B cell (primary cell): ENCODE results near the gene TSSC4. TPM values are rescaled to one million over a fixed set of nuclear protein-coding genes. Genes with fewer than 3 reads are reported as not detected.

Experiments
- ATAC-seq: fragments of 200-7000 bp; cut with Tn5 transposase; one replicate; pipeline ENCODE4 v1.10.0; 2021; ENCODE audit warnings: low read depth, mild to moderate bottlenecking, moderate number of reproducible peaks, moderate library complexity
- CTCF ChIA-PET: fragments of 350-600 bp; sonication (Branson Sonifier 250); formaldehyde crosslinking; loops from one replicate; lab custom pipeline; 2021; ENCODE audit warnings: antibody characterized with exemption, inconsistent platforms; lab: Charles Lee
- POLR2A ChIA-PET: fragments of 350-600 bp; sonication (Branson Sonifier 250); formaldehyde crosslinking; loops from one replicate; lab custom pipeline; 2021; ENCODE audit warnings: antibody characterized with exemption; lab: Charles Lee
- DNase-seq: peaks from one replicate; pipeline ENCODE4 v3.0.0; 2013
- H2AFZ ChIP-seq: 2 replicates; pipeline ENCODE4 v1.6.1; 2012; ENCODE audit warnings: mild to moderate bottlenecking, low read depth, low read length; ENCODE audit not compliant: insufficient read depth, poor library complexity, severe bottlenecking
- H3K27ac ChIP-seq, 2 donors: 1 replicate in 1 of 2; 2 replicates in 1 of 2; pipeline ENCODE4 v1.5.1; 2012 to 2013; ENCODE audit warnings: low read length in 2 of 2, mild to moderate bottlenecking in 2 of 2, moderate library complexity in 1 of 2
- H3K27me3 ChIP-seq, 4 experiments: fragments of 200-600 bp in 1 of 4; sonication (generic) in 1 of 4; replicated peaks in 1 of 4; 1 replicate in 2 of 4; 2 replicates in 2 of 4; pipeline versions ENCODE4 v1.6.1 to v1.7.0; 2013 to 2016; ENCODE audit warnings: low read length in 3 of 4, mild to moderate bottlenecking in 2 of 4, mixed read lengths in 1 of 4, moderate library complexity in 1 of 4; ENCODE audit not compliant: insufficient read depth in 4 of 4, control insufficient read depth in 3 of 4; ENCODE audit errors: control extremely low read depth in 1 of 4
- H3K36me3 ChIP-seq, 2 experiments: replicated peaks in 1 of 2; 1 replicate in 1 of 2; 2 replicates in 1 of 2; pipeline versions ENCODE4 v1.6.1 to v1.7.1; 2013; ENCODE audit warnings: low read length in 1 of 2; ENCODE audit not compliant: insufficient read depth in 2 of 2, control insufficient read depth in 1 of 2; ENCODE audit errors: control extremely low read depth in 1 of 2, extremely low read depth in 1 of 2
- H3K4me1 ChIP-seq, 2 donors: fragments of 200-600 bp in 1 of 2; sonication (generic) in 1 of 2; 1 replicate in 1 of 2; 2 replicates in 1 of 2; pipeline versions ENCODE4 v1.5.1 to v1.6.1; 2013 to 2017; ENCODE audit warnings: low read length in 2 of 2; ENCODE audit not compliant: control insufficient read depth in 2 of 2, insufficient read depth in 2 of 2
- H3K4me2 ChIP-seq: replicated peaks from 2 replicates; pipeline ENCODE3; 2012; ENCODE audit warnings: mild to moderate bottlenecking, low read depth, low read length; ENCODE audit not compliant: poor library complexity, severe bottlenecking
- H3K4me3 ChIP-seq, 5 experiments: fragments of 200-600 bp in 1 of 5; sonication (generic) in 1 of 5; 1 replicate in 3 of 5; 2 replicates in 2 of 5; pipeline versions ENCODE4 v1.5.1 to v1.7.0; 2011 to 2016; ENCODE audit warnings: low read length in 4 of 5, mild to moderate bottlenecking in 4 of 5, low read depth in 2 of 5, control low read depth in 1 of 5, moderate library complexity in 1 of 5; ENCODE audit not compliant: insufficient read depth in 1 of 5; ENCODE audit errors: control extremely low read depth in 1 of 5, extremely low read depth in 1 of 5
- H3K79me2 ChIP-seq: fragments of 200-600 bp; sonication (generic); one replicate; pipeline ENCODE4 v1.6.0; 2016; ENCODE audit warnings: low read length; ENCODE audit not compliant: control insufficient read depth, insufficient read depth
- H3K9ac ChIP-seq: fragments of 200-600 bp; sonication (generic); 2 replicates; pipeline ENCODE4 v1.6.1; 2017; ENCODE audit warnings: mild to moderate bottlenecking, low read length, moderate library complexity
- H3K9me3 ChIP-seq, 3 donors: one replicate each; pipeline versions ENCODE4 v1.6.1 to v1.7.1; 2013; ENCODE audit warnings: low read length in 2 of 3; ENCODE audit not compliant: control insufficient read depth in 2 of 3, insufficient read depth in 1 of 3; ENCODE audit errors: control extremely low read depth in 1 of 3
- H4K20me1 ChIP-seq: 2 replicates; pipeline ENCODE4 v1.6.0; 2012; ENCODE audit warnings: mild to moderate bottlenecking, low read length; ENCODE audit not compliant: insufficient read depth, control insufficient read depth, poor library complexity, severe bottlenecking
- H3K27ac Mint-ChIP-seq: one replicate; pipeline ENCODE4 v1.8.0; 2021; ENCODE audit warnings: mixed read lengths
- H3K27me3 Mint-ChIP-seq: one replicate; pipeline ENCODE4 v1.8.0; 2021; ENCODE audit warnings: mixed read lengths
- H3K4me1 Mint-ChIP-seq: one replicate; pipeline ENCODE4 v1.8.0; 2021; ENCODE audit warnings: mixed read lengths
- H3K4me3 Mint-ChIP-seq: one replicate; pipeline ENCODE4 v1.8.0; 2021; ENCODE audit warnings: mixed read lengths
- H3K9me3 Mint-ChIP-seq: one replicate; pipeline ENCODE4 v1.8.0; 2022; ENCODE audit warnings: mixed read lengths; ENCODE audit not compliant: insufficient read depth
- EZH2 ChIP-seq: IDR thresholded peaks from 2 replicates; pipeline ENCODE4 v1.6.1; 2012; ENCODE audit warnings: borderline replicate concordance, low read depth, mild to moderate bottlenecking, moderate library complexity, low read length; ENCODE audit not compliant: insufficient read depth, poor library complexity, severe bottlenecking
- WGBS: methylation state at CpG from one replicate; pipeline ENCODE4 v1.1.5; 2013; ENCODE audit warnings: missing lambda C conversion rate; ENCODE audit not compliant: insufficient coverage; 5-methylcytosine and 5-hydroxymethylcytosine counted together
- intact Hi-C: fragments of 100-400 bp; cut with micrococcal nuclease; formaldehyde crosslinking; loops from one replicate; pipeline ENCODE4 v1.10.0; 2022
- polyA plus RNA-seq: library from polyadenylated mRNA; depleted of rRNA; stranded (reverse); fragments of >200 nt; gene quantifications from 2 replicates; pipeline ENCODE4 v1.2.3, GENCODE V29; 2012
- total RNA-seq, 2 donors: library from RNA; stranded (reverse); fragments of 120-200 nt in 1 of 2; gene quantifications; 1 replicate in 1 of 2; 2 replicates in 1 of 2; pipeline versions ENCODE4 v1.2.3 to v1.2.4, GENCODE V29; 2013 to 2022
- TF ChIP-seq, protein P1 (sequence below): fragments of 200-600 bp; IDR thresholded peaks from one replicate; pipeline ENCODE4 v1.8.0; 2022; ENCODE audit warnings: antibody characterized with exemption, mild to moderate bottlenecking

TSSC4 gene
- total and polyA plus RNA-seq, 2 donors (not counting 1 experiment from before 2014, with no cell fraction given), result 49.4 to 57.5 TPM

DNA sequence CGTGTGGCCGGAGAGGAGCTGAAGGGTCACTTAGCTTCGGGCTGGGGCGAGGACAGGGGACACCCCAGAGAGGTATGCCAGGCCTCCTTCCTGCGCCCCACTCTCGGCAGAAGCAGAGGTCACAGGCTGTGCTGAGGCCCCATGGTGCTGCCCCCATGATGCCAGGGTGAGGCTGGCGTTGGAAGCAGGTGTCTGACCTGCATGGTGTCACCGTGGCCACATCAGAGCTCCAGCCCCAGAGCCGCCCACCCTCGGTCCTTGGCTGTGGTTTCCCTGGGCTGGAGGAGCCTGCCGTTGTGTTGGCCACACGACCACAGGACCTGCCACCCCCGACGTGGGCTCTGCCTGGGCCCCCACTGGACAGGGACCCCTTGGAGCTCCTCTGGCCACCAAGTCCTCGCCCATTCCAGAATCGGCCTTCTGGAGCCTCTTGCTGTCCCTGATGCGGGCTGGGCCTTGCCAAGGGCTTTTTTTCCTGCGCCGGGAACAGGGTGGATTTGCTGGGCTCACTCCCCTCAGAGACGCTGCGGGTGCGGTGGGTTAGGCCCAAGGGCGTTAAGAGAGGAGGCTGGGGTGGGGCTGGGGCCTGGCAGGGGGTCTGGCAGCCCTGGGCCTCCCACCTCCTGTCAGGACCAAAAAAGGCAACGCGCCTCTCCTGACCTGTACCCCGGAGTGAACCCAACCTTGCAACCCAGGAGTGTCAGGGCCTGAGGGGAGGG, 8.2 kb upstream of the TSSC4 start:
- DNase-seq, result no peak
- no peak for ATAC-seq
- TF ChIP-seq, protein P1, sequence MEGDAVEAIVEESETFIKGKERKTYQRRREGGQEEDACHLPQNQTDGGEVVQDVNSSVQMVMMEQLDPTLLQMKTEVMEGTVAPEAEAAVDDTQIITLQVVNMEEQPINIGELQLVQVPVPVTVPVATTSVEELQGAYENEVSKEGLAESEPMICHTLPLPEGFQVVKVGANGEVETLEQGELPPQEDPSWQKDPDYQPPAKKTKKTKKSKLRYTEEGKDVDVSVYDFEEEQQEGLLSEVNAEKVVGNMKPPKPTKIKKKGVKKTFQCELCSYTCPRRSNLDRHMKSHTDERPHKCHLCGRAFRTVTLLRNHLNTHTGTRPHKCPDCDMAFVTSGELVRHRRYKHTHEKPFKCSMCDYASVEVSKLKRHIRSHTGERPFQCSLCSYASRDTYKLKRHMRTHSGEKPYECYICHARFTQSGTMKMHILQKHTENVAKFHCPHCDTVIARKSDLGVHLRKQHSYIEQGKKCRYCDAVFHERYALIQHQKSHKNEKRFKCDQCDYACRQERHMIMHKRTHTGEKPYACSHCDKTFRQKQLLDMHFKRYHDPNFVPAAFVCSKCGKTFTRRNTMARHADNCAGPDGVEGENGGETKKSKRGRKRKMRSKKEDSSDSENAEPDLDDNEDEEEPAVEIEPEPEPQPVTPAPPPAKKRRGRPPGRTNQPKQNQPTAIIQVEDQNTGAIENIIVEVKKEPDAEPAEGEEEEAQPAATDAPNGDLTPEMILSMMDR, result no peak
- TF ChIP-seq EZH2, result no peak
- Histone ChIP-seq H3K9ac (no peak overlapping the region), H2AFZ (no peak overlapping the region), H3K79me2 (peaks cover 94% of the 10 kb centered on the region), H3K4me1 (peaks cover 85 to 89% of the 10 kb centered on the region in 2 donors), H3K27me3 (no peaks in the 10 kb centered on the region), H3K4me2 (peak overlapping the region; percentile 72), H3K4me3 (no peak overlapping the region), H4K20me1 (peaks cover 91% of the 10 kb centered on the region), H3K9me3 (peaks cover 0 to 3% (median 0%) of the 10 kb centered on the region in 3 donors), H3K27ac (no peak overlapping the region), H3K36me3 (peaks cover 0 to 50% of the 10 kb centered on the region in 2 experiments)
- H3K4me1 Mint-ChIP-seq, result peaks cover 72% of the 10 kb centered on the region
- intact Hi-C loops, result no loop called here
- H3K27me3 Mint-ChIP-seq, result no peaks in the 10 kb centered on the region
- POLR2A ChIA-PET, result interaction anchor here (1.0 to 1.7 kb wide), 2 partner anchors 10 to 15 kb away, joined by 3 to 4 read pairs; no protein-coding TSS in a partner anchor
- 75% methylated on average over 26 of the region's 26 CpGs for WGBS
- H3K4me3 Mint-ChIP-seq, result no peak overlapping the region
- CTCF ChIA-PET, result no interaction called here
- peak overlapping the region; percentile 41 for H3K27ac Mint-ChIP-seq
- H3K9me3 Mint-ChIP-seq, result no peaks in the 10 kb centered on the region
